EH (cell line): ENCODE measurements around the gene NRAP.
"Not testable (repeated sequence)": the region's sequence is repeated elsewhere in the genome, so short reads cannot be mapped to it uniquely, and the experiment has no call there.

Experiments used
- DNase-seq: peaks from one replicate; pipeline ENCODE4 v3.0.0-alpha.2; 2015; ENCODE audit warnings: low read depth

Gene NRAP

DNA sequence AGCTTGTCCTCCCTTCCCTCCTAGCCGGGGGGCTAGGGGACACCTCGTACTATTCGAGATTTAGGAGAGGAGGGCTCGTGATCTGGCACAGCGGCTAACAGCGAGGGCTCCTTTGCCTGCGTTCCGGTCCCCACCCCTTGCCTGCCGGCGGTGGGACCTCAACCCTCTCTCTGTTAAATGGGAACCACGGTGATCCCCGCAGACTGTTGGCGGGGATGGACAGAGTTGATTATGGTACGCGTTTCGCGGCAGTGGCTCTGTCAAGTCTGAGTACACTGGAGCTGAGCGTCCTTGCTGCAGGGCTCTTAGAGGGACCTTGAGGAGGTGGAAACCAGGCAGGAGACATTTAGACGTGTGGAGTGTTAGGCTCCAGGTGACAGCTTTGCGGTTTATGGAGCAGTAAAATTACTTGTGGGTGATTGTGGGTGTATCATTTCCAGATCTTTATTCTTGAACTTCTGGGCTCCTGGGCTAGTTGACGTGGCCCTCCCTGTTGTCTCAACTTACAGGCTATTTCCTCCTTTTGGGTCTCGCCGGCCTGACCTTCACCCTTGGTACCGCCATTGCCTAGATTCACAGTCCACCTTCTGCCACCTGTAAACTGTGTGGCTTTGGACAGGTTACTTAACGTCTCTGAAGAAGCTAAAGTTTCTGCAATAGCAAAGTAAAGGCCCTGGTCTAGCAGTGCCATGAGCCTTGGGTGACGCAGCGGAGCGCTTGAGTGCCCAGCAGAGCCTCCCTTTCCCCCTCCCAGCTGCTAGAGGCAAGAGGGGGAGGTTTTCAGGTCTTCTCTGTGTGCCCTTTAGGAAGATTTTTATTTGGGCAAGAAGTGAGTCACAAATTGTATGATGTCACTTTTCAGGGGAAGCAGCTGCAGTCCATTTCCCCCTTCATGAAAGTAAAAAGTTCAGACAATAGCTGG lies 16.6 kb upstream of the NRAP start:
- DNase-seq: peak; percentile 78

DNA sequence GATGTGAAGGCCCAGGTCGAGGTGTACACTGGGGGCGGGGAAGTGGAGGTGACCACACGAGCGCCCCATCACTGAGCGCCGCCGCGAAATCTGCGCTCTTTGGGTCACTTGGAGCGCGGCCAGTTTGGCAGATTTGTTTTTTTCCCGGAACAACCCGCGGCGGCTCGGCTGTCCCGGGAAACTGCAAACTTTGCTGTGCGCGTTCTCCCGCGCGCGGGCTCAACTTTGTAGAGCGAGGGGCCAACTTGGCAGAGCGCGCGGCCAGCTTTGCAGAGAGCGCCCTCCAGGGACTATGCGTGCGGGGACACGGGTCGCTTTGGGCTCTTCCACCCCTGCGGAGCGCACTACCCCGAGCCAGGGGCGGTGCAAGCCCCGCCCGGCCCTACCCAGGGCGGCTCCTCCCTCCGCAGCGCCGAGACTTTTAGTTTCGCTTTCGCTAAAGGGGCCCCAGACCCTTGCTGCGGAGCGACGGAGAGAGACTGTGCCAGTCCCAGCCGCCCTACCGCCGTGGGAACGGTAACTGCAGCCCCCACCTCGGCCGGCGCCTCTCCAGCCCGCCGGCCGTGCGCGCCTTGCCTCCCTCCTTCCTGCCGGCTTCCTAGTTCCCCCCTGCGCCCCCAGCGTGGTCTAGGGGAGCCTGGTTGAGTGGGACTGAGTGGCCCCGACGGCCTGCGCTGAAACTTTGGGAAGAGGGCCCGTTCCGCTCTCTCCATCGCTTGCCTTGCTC lies 15.8 kb upstream of the NRAP start, which contains the start of gene CASP7:
Gene CASP7, plus strand, starts transcription at position 450 of the 727 bp plus-strand sequence. CDS start 17,582 bp downstream, outside the sequence.
- DNase-seq: peak; percentile 86

DNA sequence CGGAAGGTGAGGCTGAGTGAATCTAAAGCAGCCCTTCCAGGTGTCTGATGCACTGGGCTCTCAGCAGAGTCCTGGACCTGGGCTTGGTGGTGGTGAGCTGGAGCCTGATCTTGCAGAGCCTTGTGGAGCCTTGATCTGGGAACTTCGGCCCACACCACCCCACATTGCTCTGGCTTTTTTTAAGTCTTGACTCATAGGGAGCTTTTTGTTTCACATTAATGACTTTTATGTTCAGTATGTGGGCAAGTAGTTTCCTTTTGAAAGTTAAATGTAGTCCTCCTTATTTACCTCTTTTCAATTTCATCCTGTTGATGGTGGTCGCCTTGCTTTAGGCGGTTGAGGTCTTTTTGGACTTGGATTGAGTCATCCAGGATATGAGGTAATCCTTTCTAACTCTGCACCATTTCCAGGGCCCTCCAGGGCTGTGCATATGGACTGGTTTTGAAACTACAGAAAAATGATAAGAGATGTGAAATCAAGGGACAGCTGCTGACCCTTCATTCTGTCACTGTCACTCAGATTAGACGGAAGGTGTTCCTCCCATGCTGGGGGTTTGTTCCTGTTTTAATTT lies 2.9 kb upstream of the NRAP start:
- DNase-seq: peak; percentile 59

DNA sequence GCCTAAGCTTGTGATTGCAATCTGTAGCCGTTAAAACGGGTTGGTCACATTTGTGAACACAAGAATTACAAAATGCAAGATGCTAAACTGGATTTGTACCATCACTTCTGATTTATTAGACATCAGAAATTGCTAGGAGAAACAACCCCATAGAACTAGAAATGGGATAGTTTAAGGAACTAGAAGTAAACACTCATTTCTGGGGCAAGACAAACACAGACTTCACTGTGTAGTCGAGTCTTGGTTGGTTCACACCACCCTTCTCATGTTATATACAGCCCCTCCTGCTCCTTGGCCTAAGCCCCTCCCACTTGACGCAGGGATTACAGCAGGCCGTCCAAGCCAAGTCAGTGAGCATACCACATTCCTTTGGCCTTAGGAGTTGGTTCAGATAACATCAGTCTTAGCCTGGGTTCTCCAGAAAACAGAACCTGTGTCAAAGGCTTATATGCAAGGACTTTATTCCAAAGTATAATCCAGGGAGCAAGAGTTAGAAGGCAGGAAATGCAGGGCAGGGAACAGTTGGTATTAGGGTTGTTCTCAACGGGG lies 2.0 kb upstream of the NRAP start:
- DNase-seq: peak; percentile 96

DNA sequence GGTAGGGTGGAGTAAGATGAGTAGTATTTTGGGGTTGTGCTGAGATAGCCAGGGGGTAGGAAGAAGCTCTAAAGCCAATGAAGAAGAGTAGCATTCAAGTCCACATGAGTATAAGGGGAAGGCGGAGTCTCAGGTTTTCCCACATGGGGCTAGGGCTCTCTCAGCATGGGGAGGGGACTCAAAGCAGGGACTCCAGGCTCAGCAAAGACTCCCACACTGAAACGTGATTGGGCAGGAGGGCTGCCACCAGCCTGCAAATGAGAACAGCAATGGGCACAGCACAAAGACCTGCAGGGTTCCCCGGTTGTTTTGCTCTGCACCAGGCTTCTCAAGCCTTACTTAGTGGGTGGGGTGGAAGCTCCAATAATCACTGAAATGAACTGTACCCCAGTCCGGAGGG lies 1.5 kb upstream of the NRAP start:
- DNase-seq: no peak

DNA sequence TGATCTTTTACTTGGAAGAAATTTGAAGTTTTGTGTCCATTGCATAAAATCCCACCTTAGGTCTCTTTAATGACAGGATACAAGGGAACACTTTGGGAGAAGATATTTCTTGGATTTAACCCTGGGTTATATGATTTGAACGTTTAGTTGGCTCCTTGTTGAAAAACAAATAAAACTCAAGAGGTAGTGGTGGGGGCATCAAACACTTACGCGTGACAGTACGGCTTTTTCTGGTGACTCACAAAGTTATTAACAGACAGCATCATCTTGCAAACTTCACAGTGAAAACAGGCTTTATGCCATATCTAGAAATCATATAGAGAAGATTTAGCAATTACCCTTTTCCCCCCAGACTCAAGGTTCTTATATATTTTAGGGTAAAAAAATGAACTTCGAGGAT lies 699 bp downstream of the NRAP start:
- DNase-seq: peak; percentile 46

DNA sequence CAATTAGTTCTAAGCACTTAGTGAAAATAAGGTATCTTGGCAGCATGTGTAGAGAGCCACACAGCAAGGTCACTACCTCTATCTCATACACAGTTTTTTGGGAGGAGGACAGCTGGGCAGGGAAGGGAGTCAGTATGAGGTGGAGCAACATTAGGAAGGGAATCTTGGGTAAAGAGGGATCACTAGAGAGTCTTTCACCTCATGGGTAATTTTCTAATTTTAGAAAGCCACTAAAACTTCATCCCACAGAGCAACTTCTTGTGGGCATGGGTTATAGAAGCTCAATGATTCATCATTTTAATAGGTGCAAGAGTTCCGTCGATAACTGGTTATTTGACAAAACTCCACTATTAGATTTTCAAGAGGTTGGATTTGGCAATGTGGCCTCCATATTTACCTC lies 2.5 kb downstream of the NRAP start:
- DNase-seq: no peak

DNA sequence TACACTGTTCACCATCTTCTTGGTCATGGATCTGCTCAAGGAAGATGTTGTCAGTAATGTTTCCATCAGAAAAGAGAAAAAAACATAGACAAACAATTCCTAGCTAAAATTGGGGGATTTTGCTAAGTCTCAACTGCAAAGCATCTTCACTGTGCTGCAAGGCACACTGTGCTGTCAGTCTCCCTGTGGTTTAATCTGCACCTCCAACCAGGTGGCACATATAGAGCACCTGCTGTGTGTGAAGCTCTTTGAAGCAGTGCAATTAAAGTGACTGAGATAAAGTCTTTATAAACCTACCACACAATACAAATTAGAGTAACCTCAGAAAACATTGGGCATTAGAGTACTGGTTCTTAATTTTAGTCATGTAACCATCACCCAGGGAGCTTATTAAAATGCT lies 6.3 kb downstream of the NRAP start:
- DNase-seq: no peak

DNA sequence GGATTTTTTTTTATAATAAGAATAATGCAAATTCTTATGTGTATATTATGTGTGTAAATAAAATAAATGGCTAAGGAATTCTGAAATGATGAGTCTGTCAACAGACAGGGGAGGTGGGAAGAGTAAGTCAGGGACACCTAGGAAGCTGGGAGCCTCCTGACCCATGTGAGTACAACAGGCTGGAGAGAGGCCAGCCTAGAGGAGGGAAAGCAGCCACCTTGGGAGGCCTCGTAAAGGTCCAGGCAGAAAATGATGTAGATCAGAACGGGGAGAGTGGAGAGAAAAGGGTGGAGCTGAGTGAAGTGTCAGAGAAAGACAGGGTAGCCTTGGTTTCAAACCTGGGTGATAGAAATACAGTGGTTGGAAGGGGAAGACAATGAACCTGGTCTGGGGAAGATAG lies 6.9 kb downstream of the NRAP start:
- no peak for DNase-seq

DNA sequence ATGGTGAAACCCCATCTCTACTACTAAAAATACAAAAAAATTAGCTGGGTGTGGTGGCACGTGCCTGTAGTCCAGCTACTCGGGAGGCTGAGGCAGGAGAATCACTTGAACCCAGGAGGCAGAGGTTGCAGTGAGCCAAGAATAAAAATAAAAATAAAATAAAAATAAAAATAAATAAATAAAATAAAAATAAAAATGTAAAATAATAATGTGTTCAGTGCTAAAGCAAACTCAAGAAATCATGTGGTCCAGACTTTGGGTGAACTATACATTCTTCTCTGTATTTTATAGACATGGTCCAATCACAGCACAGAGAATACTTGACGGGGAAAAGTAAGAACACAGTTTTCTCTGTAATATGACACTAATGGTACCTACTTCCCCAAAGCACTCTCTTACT lies 11.4 kb downstream of the NRAP start:
- DNase-seq: not testable (repeated sequence)

DNA sequence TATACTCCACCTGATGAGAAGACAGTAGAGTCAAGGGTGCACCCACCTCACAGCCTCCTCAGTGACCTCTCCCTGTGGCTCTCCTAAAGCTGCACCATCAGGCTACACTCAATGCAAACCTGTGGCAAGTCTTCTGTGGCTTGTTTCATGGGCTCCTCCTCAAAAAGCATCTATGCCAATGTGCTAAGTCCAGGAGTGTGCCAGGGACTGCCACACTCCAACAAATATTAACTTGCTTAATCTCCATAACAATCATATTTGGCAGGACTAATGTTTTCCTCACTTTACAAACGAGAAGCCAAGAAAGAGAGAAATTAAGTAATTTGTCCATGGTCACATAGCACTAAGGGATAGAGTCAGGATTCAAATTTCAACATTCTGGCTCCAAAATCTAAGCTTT lies 11.9 kb downstream of the NRAP start:
- DNase-seq: no peak

DNA sequence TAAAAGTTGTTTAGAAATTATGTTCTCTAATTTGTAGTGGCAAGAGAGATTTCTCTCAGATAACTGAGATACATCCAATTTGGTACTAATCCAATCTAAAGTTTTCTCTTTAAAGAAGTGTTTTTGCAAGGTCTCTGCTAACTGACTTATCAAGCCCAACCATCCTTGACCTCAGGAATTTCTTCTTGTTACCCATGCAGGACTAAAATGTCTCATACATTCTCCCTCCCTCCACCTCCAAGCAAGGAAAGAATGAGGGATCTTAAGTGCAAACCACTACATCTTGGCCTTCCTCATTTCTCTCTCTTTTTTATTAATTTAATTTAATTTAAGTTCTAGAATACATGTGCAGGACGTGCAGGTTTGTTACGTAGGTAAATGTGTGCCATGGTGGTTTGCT lies 12.8 kb downstream of the NRAP start:
- DNase-seq: no peak

DNA sequence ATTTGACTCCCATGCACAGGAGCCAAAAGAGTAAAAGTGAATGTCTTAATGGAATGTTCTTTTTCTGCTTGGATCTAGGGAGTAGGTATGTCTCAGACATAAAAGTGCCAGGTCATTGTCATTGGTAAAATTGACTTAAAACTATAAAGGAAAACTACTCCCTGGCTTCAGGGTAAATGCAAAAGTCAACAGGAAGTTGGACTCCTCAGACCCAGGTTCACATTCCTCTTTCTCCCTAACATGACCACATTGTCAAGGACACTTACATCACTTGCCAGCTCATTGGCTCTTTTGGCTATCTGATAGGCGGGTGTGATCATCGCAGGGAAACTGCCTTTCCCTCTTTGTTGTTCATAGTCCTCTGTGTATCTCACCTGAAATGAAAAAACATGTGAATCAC lies 13.7 kb downstream of the NRAP start:
- DNase-seq: no peak

DNA sequence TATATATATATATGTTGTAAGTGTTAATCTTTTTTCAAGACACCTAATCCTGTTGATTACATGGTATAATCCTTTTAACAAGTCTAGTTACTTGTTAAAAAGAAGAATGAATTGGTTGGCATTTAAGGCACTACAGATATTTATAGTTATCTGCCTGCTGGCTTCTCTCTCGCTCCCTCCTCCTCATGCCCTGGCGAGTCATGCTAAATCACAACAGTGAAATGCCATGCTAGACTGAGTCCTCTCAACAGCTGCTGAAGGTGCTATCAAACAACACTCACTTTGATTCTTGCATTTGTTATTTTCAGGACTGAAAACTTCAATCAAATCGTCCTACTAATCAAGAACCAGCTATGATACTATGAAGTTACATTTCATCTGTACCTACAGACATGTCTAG lies 15.4 kb downstream of the NRAP start:
- DNase-seq: peak; percentile 9

DNA sequence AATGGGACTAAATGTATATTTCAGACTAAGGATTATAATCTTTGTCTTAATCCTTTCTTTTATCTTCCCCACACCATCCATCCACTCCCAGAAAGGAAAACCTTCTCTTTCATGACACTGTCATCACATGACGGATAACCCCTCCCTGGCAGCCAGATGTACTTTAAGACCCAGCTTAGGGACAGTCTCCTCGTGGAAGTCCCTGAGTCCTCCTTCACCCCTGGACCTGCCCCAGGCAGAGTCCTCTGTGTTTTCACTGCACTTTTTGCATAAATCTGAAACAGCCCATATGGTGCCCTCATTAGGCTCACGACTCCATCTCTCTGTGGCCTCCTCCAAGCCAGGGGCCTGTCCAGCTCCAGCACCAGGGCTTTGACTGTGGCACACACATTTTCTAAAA lies 16.0 kb downstream of the NRAP start:
- no peak for DNase-seq

DNA sequence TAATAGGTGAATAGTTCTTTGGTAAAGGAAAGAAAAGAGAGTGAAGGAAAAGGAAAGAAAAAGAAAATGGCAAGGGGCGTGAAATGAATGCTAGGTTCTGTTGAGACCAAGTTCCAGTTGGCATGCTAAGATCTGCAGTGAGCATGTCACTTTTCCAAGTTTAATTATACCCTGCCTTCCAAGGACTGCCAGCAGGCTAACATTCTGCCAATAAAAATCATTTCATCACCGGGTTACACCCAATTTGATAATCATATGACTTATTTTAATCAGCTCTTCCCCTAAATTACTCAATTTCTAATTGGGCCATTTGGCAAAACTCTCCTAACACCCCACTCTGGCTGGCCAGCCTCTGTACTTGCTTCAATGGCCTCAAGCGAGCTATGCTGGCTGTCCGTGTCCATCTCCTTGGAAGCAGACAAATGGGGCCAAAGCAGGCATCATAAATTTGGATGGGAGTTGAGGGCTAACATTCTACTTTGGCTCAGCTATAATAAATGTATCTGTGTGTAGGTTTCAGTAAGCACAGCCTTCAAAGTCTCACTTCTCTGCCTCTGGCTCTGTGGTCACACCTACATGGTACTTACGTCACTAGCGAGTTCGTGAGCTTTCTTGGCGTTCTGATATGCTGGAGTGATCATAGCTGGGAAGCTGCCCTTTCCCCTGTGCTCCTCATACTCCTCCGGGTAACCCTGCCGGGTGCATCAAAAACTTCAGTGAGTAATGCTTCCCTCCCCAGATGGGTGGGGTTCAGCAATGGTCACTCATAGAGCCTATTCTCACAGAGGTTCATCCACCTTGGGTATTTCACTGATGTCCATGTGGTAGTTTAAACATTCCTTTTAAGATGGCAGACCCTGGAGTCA lies 17.3 kb downstream of the NRAP start:
- no peak for DNase-seq

DNA sequence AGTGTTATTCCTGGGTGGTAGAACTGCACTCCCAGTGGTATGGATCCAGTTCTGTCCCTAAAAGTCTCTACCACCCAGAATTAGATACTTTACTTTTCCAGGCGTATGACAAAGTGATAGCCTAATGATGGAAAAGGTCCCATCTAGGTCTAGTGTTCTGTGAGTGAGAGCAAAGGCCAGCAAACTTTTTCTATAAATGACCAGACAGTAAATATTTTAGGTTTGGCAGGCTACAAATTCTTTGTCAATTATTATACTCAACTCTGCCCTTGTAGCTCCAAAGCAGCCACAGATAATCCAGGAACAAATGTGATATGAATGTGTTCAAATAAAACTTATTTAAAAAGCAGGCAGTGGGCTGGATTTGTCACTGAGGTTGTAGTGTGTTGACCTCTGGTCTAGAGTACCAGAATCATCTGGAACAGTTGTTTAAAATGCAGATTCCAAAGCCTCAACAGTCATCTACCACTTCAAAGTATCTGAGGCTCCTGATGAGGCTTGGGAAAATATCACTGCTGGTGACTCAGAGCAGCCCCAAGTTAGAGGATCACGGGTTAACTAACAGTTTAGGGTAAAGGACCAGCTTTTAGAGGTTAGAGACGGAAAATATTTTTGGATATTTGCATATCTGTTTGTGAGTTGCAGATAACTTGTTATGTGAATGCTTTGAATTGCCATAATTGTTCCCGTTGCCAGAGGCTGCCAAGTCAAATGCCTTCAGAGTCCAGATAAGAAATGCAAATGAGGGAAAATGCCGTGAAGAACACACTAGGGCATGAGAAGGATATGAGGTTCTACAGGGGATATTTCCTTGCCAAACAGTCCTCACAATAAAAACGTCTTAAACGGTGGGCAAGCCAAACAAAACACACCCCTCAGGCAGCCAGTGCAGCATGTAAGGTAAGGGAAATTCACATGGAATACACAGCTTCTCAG lies 19.4 kb downstream of the NRAP start:
- DNase-seq: peak; percentile 61

DNA sequence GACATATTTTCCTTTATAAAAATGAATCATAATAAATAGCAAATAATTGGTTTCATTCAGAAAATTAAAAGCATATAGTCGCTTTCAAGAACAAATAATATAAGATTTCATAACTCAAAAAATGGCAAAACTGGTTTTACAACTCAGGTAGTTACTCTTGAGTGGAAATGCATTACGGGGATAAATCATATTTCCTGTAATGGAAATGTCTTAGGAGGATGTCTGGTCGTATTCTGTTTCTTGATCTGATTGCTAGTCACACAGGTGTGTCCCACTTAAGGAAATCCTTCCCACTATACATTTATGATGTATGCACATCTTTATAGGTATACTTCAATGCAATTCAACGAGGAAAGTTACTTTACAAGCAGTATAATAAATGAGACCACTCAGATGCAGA lies 20.7 kb downstream of the NRAP start:
- DNase-seq: no peak

DNA sequence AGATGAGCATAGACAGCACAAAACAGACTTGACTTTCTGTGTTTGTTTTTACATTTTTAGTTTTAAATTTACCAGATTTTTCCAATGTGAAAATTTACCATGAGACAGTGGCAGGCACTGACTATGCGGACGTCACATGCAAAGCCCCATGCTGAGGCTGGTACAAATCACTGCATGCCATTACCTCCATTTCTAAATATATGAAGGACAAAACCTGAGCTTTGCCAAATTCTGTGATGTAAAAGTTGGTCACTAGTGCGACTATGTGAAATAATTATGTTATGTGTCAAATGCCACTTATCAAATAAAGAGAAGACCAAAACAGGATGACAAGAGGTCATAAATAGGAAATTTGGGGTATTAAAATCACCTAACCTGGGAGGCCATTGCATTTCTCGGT lies 22.1 kb downstream of the NRAP start:
- no peak for DNase-seq

DNA sequence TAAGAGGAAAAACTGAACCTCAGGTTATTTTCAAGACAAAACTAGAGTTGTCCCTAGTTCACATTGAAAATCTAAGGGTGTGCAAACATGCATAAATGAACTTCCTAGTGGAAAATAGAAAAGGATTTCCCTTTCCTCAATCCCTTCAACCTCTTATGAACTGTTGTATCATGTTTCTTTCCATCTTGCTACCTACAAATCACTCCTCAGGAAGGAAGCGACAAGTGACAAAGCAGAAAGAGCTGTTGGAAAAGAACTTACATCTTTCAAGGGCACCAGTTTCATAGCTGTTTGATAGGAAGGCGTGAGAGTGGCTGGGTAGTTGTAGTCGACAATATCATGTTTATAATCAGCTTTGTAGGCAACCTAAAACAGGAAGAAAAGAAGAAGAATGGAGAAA lies 23.9 kb downstream of the NRAP start:
- DNase-seq: no peak
